GM18508 (cell line): Measurements from ENCODE around the gene DNHD1.

Experiments used
- ATAC-seq: cut with Tn5 transposase; IDR thresholded peaks from one replicate; pipeline ENCODE4 v1.9.1; 2021; ENCODE audit warnings: moderate number of reproducible peaks; ENCODE audit not compliant: insufficient read depth, unreplicated experiment

DNHD1 gene

GRCh38 chr11:6557761-6558674, 60.9 kb downstream of the DNHD1 start:
- ATAC-seq = no peak

GRCh38 chr11:6559369-6559768, 62.3 kb downstream of the DNHD1 start:
- ATAC-seq = no peak

GRCh38 chr11:6561288-6561687, 64.2 kb downstream of the DNHD1 start:
- ATAC-seq = no peak

GRCh38 chr11:6563121-6563619, 66.1 kb downstream of the DNHD1 start:
- no peak for ATAC-seq

- ATAC-seq = no peak
These were observed 66.6 kb downstream of the DNHD1 start for GRCh38 chr11:6563667-6564066.

- no peak for ATAC-seq
These were observed 68.2 kb downstream of the DNHD1 start for GRCh38 chr11:6565325-6565724.

GRCh38 chr11:6565988-6566703, 69.1 kb downstream of the DNHD1 start:
- no peak for ATAC-seq

GRCh38 chr11:6566704-6567370, 69.8 kb downstream of the DNHD1 start:
- ATAC-seq = no peak

GRCh38 chr11:6567371-6567745, 70.3 kb downstream of the DNHD1 start:
- no peak for ATAC-seq

GRCh38 chr11:6568191-6568918, 71.3 kb downstream of the DNHD1 start:
- no peak for ATAC-seq

GRCh38 chr11:6569706-6570105, 72.6 kb downstream of the DNHD1 start:
- ATAC-seq = no peak

GRCh38 chr11:6570691-6571427, 73.8 kb downstream of the DNHD1 start:
- ATAC-seq = no peak

- ATAC-seq = no peak
These were observed 74.4 kb downstream of the DNHD1 start for GRCh38 chr11:6571434-6572008.

GRCh38 chr11:6572215-6572614, 75.1 kb downstream of the DNHD1 start:
- ATAC-seq = no peak

- no peak for ATAC-seq
These were observed 78.0 kb downstream of the DNHD1 start for GRCh38 chr11:6574816-6575715.

GRCh38 chr11:6576471-6577373, 79.6 kb downstream of the DNHD1 start:
- ATAC-seq = no peak

GRCh38 chr11:6578134-6578533, 81.1 kb downstream of the DNHD1 start:
- no peak for ATAC-seq
